NCI-H748 treated with DMSO at 0.1 percent for 48 hours (cell line): ENCODE data around the gene COBL.

Source experiments
- DNase-seq: peaks from one replicate; lab custom pipeline; 2025; lab: John Stamatoyannopoulos, UW

Gene COBL

DNA sequence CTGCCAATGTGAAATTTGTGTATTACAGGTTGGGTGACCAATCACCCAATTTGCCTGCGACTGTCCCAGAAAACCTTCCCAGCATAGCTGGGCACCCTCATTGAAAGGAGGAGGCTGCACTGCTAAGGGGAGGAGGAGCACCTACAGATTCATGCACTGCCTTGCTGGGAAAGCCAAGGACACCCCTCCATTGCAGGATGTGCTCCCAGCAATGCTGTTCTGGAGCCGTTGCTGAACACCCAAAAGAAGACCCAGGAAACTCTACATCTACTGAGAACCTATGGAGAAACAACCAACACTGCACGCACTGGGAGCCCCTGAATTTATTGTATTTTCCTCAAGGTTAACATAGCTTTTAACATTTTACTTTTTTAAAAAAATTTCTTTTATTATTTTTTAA lies 295.7 kb downstream of the COBL start:
- no peak for DNase-seq

DNA sequence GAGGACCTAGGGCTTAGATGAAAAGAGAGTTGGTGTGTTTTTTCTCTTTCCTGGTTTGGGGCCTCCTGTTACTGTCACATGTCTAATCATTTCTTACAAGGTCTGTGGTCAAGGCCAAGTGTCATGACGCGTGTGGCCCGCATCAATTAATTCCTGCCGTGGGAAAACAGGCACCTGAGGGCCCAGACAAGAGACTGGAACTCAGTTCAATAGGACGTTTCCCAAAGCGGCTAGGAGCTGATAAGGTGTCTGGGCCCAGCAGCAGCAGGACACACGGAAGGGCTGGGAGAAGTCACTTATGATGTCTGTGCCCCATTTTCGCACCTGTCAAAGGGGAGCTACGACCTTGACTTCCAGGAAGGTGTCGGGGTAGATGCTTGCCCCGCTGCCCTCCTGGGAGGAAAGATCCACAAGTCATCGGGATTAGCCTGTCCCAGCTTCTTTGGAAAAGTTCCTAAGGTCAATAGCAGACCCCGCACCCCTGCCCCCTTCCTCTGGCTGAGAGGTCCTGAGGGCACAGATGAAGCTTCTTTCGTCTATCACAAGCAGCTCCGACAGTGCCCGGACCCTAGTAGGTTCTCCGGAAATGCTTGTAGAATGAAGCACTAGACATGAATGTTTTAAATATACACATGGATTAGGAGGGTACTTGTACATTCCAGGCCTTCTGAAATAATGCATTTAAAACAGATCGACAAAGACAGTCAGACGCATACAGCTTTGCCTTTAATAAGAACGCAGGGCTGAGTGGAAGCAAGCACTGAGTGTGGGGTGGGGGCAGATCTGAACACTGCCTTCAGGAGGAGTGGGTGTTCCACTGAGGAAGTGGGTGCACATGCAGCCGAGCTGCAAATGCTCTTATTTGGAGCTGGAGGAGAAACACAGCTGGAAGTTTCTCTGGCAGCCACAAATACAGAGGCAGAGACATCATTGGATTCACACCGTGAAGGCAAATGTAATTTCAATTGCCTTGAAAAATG lies 296.4 kb downstream of the COBL start:
- no peak for DNase-seq

DNA sequence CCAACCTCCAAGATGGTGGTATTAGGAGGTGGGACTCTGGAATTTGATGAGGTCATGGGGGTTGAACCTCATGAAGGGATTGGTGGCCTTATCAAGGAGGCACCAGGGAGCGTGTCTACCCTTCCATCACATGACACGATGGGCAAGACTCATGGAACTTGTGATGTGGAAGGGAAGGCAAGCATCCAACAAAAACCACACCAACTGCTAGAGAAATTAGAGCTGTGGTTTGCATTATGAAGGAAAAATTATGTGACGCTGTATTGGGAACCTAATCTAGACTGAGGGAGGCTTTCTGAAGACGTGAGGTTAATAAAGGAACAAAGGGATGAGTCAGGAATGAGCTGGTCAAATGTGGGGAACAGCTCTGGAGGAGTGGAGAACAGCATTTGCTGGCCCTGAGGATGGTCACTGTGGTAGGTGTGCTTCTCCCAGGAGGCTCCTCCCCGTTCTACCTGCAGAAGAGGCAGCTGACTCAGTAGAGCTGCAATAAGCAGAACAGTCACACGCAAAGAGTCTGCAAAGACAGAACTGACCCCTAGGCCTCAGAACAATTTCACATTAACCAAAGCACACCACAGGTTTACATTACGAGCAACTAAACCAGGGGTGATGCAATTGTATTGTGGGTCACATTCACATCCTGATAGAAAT lies 297.3 kb downstream of the COBL start:
- no peak for DNase-seq

DNA sequence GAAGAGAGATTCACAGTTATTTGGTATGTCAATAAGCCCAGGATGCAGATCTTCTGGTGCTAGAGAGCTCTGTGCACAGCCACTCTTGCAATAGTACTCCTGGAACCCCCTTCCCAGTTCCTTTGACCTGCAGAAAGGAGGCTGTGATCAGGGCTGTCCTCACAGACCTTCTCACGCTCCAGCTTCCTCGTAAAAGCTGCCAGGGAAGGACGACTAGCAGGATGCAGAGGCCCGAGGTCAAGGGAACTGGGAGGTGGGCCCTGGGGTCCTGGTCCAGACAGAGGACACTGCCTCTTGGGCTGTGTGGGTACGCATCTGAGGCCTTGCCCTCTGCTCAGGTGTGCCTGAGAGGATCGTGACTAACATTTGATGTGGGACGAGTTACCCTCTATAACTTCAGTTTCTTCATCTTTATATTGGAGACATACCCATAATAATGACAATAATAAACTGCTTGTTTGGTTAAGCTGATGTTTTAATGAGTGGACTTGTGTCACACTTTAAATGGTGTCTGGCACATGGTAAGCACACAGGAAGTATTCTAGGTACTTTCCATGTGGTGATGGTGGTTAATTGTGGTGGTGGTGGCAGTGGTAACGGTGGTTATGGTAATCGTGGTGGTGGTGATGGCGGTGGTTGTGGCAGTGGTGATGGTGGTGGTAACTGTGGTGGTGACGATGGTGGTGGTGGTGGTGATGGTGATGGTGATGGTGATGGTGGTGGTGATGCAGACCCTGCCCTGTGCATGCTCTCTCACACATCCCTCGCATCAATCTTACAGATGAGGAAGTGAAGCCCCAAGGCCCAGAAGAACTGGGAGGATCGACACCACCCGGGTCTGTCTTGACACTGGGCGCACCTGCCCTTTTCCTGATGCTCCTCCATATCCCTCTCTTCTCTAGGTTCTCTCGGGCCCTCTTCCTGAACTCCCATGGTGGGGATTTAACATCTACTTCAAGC lies 298.8 kb downstream of the COBL start:
- DNase-seq: no peak

DNA sequence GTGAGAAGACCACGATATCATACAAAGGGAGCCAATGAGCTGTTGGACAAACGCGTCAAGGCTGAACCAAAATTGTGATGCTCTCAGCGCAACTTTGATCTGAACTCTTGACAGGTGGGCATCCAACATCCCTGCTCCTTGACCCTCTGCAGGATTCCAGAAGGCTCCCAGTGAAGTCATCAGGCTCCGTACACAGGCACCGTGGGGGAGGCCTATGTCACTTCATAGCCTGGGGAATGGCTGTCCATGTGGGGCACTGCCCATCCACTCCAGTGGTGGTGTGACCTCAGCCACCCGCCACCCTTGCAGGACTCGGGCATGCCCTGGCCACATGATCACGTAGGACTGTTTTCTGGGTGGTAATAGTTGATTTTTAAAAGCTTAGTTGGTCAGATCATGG lies 300.1 kb downstream of the COBL start:
- DNase-seq: no peak

DNA sequence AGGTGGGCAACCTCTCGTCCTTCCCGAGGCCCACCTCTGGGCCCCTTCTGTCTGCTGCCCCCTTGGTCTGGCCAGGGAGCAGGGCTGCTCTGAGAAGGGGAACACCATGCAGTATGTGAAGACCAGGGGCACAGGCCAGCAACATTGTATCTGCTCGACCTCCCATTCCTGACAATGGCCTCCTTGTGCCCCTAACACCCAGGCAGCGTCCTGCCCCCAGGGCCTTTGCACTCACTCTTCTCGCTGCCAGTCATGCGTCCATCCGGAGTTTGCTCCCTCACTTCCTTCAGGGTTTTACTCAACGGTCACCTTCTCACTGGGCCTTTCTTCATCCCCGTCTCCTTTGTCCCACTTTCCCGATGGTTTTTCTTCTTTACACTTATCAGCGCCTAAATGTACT lies 301.0 kb downstream of the COBL start:
- DNase-seq: no peak

DNA sequence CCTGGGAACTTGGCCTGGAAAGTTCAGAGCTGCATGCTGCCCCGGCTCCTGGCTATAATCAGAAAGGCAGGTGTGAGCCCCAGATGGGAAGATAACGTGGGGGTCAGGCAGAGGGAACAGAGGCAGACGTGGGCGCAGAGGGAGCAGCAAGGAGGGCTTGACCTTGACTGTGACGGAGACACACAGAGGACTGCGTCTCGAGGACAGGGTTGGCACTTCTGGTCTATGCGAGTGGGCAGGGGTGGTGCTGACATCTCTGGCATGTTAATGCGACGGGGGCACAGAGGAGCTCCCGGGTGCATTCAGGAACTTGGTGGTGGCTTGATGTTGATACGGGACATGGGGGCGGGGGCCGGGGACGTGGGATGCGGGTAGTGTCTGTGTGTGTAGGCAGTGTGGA lies 301.8 kb downstream of the COBL start:
- DNase-seq: no peak

DNA sequence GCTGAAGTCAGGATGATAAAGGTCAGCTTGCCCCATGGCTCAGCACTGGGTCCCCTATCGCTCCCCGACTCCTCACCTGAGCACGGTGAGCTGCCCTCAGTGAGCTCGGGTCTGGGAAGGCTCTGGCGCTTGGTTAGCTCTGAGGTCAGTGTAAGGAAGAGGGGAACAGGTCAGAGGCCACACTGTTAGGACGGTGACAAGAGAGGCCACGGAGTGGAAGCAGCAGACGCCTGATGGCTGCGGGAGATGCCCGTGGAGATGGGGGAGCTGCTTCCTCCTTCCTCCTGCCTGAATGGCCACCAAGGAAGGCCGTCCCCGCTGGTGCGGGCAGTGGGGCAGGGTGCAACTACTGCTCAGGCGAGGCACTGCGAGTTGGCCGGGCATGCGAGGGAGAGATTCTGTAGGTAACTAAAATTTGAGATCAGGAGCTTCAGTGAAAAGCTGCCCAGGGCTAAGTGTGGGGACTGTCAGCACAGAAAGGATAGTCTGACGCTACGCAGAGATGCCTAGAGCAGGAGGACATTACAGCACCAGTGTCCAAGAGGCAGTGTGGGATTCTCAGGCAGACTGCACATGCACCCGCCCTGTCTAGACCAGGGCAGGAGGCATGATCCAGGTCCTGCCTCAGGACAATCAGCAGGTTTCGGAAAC lies 302.6 kb downstream of the COBL start:
- no peak for DNase-seq

DNA sequence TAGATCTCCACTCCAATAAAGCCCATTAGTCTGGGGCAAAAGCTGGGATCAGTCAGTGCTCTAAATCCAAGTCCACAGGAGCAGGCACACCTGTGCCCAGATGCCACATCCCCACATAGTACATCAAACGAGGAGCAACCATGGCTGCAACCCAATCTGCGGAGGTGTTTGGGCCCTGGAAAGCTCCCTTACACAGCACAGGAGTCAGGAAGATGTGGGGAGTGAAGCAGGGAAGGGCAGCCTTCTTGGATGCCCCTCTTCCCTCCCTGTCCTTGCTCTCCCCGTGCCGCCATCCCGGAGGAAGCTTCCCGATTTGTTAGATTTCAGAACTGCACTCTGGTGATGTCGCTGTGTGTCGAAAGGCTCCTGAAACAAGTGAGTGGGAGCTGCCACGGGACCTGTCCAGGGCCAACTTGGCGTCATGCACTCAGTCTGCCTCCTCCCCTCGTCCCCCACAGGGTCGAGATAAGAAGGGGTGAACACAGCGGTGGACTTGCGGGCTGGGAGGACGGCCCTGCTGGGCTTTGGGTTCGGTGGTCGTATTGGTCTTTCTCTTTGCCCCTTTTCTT lies 303.3 kb downstream of the COBL start:
- no peak for DNase-seq

DNA sequence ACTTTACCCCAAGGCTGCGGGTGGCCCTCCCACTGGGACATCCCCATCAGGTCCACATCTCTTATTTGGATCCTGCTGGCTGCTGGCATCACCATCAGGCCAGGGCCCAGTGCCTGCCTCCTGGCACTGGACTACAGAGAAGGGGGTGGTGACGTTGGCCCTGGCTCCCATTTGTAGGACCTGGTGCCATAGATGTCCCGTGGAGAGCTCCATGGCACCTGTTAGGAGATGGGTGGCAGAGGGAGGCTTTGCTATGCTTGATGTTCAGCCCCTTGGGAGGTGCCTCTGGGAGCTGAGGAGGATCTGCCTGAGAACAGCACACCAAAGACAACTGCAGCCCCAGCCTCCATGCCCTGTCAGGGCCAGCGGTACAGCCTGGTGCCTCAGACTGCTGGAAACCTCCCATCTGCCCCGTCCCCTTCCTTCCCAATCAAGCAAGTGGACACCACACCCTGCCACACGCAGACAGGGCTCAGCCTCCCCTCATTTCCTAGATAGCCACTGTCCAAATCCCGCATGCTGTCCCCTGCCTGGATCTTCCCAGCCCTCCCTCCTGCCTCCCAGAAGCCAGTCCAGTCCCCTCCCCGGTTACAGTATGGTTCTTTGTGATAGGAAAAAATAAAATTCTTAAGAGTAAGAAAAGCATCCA lies 303.9 kb downstream of the COBL start:
- no peak for DNase-seq

DNA sequence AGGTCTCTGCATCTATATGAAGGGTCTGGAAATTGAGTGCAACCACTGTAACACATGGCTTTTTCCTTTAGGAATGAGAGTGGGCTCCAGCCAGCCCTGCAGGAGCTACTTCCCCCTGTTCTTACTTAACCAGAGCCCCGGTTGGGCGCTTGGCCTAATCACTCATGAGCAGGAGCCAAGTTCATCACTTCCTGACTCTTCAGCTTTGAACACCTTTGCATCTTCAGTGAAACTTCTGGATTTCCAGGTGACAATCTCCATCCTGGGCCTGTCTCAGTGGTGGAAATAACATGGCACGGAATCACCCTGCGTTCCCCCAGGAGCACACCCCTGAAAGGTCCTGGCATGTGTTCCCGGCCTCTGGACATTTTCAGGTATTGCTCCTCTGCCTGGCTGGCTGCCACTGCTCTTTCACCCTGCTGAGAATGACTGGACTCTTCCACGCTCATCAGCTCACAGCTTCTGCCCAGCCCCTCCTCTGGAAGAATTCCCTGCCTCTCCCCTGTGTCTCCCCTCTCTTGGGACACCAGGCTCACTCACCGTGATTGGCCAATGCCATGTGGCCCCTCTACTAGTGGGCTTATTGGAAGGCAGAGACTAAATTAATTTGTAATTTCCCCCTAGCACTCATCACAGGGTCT lies 304.8 kb downstream of the COBL start:
- no peak for DNase-seq

DNA sequence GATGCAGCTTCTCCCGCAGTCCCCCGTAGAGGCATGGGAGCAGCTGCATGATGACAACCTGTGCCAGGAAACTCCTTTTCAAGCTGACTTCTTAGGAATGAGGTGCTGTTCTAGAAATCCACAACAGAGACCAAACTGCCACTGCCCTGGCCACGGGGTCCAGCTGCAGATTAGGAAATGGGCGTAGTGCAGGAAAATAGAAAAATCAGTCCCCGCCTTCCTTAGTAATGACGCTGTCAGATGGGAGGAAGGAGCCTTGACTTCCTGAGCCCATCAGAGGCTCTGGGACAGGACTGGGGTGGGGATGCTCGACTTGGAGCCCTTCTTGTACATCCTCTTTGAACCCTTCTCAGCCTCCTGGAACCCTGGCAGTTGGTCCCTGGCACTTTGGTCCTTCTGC lies 306.1 kb downstream of the COBL start:
- DNase-seq: no peak

DNA sequence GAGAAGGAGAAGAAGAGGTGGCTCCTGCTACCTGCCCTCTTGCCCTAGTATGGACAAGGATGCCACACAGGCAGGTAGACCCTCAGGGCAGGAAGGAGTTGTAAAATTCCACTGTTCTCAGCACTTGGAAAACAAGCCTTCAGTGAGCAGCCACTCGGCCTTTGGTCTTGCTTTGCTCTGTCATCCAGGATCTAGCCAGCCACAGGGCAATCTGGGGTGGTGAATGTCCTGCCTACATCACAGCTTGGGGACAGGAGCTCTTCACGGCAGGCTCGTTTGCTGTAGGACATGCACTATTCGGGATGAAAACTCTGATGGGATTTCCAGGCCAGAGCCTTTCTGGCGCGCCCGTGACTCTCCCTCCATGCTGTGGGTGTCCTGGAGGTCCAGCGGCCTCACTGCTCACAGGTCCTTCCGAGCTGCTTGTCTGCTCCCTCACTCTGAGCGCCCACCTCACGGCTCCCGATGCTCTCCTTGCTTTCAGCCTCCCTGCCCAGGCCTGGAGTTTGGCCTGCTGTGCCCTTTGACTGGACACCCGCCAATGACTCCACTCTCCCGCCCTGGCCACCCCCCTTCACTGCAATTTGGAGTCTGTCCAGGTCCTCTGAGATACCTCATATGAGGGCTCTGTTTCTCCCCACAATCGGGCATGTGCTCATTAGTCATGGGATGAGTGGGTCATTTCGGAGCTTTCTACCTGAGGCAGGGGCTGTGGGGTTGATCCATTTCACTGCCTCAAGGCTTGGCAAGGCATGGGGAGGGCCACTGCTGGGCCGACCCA lies 306.7 kb downstream of the COBL start:
- DNase-seq: no peak

DNA sequence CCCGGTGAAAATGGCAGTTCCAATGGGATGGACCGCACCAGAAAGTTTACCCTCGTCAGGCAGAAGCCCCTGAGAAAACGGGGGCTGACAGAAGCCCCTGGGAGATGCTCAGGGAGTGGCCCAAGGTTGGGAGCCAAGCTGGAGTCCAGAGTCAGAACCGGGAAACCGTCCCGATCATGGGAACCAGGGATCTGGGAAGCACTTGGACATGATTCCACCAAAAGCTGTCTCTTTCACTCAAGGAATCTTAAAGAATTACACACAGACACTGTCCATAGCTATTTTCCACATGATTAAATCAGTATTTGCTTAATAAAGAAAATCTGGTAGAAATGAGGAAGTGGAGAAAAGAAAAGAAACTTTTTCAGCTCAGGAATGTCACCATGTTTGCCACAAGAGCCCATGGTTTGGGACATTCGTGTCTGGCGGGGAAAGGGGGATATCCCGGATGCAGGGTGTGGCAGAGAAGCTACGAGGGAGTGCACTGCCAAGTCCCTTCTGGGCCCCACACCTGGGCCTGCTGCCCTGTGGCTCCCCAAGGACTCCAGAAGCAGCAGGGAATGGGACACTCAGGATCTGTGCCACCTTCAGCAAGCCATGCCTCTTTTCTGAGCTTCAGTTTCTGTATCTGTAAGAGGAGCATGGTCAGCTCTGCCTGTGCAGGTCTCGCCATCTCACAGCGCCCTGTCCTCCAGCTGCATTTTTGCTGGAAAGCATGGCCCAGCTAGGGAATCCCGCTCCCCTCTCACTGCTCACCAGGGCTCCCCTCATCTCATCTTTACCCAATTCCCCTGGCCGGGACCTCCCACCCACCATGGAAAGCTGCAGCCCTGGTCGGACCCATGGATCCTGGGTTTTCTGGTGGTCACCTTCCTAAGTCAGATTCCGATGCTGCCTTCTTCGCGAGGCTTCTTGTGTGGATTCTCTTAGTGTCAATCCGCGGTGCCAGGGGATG lies 308.8 kb downstream of the COBL start:
- DNase-seq: no peak

DNA sequence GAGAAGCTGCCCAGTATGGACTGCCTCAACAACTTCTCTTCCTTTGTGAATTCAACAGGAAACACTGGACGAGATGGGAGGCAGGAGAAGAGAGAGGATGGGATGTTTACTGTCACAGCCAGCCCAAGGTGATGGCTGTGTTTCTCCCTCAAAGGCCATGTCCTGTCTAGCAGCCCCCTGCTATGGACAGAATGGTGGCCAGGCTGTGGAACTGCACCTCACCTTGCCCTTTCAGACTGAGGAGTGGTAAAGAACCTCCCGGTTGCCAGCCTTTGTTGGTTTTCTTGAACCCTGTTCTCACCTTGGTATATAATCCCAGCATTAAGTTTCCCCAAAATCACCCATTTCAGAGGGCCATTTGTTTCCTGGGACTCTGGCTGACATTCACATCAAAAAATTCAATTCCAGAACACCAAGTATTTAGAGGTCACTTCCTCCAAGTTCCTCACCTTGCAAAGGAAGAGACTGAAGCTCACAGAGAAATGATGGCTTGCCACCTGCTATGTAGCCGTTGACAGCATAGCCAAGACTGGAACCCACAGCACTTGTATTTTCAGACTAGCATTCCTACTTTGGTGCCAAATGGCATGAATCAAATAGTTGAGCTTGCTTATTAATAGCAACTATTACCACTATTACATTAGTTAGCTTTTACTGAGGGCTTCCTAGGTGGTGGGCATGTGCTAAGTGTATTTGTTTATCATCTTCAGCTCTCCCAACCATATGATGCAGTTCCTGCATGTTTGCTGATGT lies 309.9 kb downstream of the COBL start:
- DNase-seq: no peak

DNA sequence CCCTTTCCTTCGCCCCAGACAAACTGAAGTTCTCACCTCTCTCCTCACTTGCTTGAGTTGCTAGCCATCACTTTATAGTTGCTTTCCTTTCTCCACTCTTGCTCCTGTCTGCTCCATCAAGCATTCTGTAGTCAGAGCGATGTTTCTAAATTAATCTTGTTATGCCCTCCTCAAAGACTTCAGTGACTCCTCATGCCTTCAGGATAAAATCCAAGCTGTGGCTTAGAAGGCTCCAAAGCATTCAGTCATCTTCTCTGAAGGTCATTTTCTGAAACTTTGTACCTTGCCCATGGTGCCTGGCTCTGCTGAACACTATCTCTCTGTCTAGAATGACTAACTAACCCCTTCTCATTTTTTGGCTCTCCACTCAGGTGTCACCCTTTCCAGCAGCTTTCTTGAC lies 311.5 kb downstream of the COBL start:
- DNase-seq: no peak

DNA sequence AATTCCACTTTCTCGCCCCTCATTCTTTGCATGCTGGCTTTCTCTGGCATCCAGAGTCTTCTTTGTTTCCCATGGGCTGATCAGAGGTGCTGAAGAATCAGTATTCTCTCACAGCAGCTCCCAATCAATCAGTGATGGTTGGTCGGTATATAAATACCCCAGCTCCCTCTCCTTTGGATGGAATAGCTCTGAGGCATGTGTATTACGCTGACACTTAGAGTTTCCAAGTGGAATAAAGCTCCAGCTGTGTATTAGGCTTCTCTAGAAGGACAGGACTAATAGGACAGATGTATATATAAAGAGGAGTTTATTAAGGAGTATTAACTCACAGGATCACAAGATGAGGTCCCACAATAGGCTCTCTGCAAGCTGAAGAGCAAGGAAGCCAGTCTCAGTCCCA lies 315.7 kb downstream of the COBL start:
- DNase-seq: no peak
